Endothelial cell of umbilical vein (primary cell): ENCODE results near the gene MCC.

Source experiments
- EZH2 ChIP-seq: IDR thresholded peaks from 2 replicates; pipeline ENCODE4 v1.6.1; 2012; ENCODE audit warnings: borderline replicate concordance, low read depth, mild to moderate bottlenecking, moderate library complexity, low read length, inconsistent platforms; ENCODE audit not compliant: severe bottlenecking
- POLR2A ChIP-seq: IDR thresholded peaks from 2 replicates; pipeline ENCODE4 v1.6.1; 2012; ENCODE audit warnings: low read depth, mild to moderate bottlenecking, control low read depth, low read length
- POLR2AphosphoS5 ChIP-seq: IDR thresholded peaks from 2 replicates; pipeline ENCODE4 v1.6.1; 2012; ENCODE audit warnings: low read depth, mild to moderate bottlenecking, control low read depth, low read length, moderate library complexity; ENCODE audit not compliant: insufficient read depth
- TF ChIP-seq, protein P1 (sequence below), 2 donors: IDR thresholded peaks; 1 replicate in 1 of 2; 2 replicates in 1 of 2; pipeline ENCODE4 v1.5.1; 2011; ENCODE audit warnings: low read length in 2 of 2, mild to moderate bottlenecking in 2 of 2, moderate library complexity in 2 of 2, control low read depth in 1 of 2, inconsistent platforms in 1 of 2, low read depth in 1 of 2; ENCODE audit not compliant: insufficient read depth in 1 of 2; ENCODE audit errors: extremely low read depth in 1 of 2
- TF ChIP-seq, protein P2 (sequence below): IDR thresholded peaks from 2 replicates; pipeline ENCODE4 v1.6.1; 2011; ENCODE audit not compliant: insufficient read depth, insufficient read length

DNA sequence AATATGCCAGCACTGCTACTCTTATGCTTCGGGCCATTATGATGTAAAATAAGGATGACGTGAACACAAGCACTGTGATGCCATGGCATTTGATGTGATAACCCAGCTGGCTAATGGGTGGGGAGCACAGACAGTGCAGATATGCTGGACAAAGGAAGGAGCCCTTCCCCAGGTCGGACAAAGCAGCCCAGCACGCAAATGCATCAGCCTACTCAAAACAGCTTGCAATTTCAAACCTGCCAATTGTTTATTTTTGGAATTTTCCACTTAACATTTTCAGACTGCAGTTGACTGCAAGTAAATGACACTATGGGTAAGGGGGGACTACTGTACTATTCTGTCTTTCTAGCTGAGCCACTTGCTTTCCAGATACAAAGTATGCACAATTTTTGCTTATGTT lies 330.4 kb downstream of the MCC start:
- no peak for TF ChIP-seq POLR2A
- TF ChIP-seq, protein P1, sequence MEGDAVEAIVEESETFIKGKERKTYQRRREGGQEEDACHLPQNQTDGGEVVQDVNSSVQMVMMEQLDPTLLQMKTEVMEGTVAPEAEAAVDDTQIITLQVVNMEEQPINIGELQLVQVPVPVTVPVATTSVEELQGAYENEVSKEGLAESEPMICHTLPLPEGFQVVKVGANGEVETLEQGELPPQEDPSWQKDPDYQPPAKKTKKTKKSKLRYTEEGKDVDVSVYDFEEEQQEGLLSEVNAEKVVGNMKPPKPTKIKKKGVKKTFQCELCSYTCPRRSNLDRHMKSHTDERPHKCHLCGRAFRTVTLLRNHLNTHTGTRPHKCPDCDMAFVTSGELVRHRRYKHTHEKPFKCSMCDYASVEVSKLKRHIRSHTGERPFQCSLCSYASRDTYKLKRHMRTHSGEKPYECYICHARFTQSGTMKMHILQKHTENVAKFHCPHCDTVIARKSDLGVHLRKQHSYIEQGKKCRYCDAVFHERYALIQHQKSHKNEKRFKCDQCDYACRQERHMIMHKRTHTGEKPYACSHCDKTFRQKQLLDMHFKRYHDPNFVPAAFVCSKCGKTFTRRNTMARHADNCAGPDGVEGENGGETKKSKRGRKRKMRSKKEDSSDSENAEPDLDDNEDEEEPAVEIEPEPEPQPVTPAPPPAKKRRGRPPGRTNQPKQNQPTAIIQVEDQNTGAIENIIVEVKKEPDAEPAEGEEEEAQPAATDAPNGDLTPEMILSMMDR (IDR thresholded peaks at IDR 0.05; ENCODE audit: extremely low read depth in 1 of 2, insufficient read depth in 1 of 2, low read depth in 1 of 2, low read length in 2 of 2), result no peak
- TF ChIP-seq, protein P2, sequence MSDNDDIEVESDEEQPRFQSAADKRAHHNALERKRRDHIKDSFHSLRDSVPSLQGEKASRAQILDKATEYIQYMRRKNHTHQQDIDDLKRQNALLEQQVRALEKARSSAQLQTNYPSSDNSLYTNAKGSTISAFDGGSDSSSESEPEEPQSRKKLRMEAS, result no peak
- TF ChIP-seq POLR2AphosphoS5, result no peak
- TF ChIP-seq EZH2, result no peak
